ENCODE data around the gene UST.
A peak's percentile ranks its signal among the peaks of the same experiment; 100 is the strongest.

UST gene

DNA sequence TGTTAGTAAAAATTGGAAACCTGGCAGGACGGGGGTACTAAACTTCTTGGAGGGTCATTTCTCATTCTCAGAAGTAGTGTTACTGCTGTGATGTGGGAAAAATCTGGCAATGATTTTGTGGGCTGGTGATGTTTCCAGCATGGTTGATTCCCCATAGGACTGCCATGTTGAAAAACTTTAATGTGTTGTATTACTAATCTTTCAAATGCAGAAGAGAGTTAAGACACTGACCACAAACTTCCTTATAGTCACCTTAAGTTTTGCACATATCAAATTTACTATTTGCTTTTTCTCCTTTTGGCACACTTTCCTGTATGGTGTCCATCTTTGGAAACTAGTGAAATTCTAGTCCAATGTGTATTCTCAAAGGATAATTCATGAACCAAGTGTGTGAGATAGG is 334.5 kb downstream of the UST start:
- no peak for DNase-seq (ENCODE audit: extremely low read depth, low read depth)
- TF ChIP-seq, protein P1, sequence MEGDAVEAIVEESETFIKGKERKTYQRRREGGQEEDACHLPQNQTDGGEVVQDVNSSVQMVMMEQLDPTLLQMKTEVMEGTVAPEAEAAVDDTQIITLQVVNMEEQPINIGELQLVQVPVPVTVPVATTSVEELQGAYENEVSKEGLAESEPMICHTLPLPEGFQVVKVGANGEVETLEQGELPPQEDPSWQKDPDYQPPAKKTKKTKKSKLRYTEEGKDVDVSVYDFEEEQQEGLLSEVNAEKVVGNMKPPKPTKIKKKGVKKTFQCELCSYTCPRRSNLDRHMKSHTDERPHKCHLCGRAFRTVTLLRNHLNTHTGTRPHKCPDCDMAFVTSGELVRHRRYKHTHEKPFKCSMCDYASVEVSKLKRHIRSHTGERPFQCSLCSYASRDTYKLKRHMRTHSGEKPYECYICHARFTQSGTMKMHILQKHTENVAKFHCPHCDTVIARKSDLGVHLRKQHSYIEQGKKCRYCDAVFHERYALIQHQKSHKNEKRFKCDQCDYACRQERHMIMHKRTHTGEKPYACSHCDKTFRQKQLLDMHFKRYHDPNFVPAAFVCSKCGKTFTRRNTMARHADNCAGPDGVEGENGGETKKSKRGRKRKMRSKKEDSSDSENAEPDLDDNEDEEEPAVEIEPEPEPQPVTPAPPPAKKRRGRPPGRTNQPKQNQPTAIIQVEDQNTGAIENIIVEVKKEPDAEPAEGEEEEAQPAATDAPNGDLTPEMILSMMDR (IDR thresholded peaks at IDR 0.05; ENCODE audit: low read depth, low read length), result no peak

DNA sequence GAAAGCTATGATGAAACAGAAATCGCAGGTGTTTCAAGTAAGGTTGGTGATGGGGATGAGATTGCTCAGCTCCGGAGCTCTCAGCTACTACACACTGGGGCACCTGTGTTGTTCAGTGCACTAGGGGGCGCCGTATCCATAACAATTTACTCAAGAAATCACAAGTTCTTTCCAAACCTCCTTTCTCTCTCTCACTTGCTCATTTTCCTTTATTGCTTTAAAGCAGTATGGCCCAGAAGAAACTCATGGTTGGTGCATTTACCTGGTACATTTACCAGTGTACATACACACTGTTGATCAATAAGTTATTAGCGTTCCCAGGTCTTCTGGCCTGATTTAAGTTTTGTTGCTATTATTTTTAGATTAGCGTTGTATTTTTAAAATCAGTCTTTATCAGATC is 335.5 kb downstream of the UST start:
- TF ChIP-seq, protein P1 (IDR thresholded peaks at IDR 0.05; ENCODE audit: low read depth, low read length), result peak; percentile 56
- DNase-seq (ENCODE audit: extremely low read depth, low read depth), result peak; percentile 63

DNA sequence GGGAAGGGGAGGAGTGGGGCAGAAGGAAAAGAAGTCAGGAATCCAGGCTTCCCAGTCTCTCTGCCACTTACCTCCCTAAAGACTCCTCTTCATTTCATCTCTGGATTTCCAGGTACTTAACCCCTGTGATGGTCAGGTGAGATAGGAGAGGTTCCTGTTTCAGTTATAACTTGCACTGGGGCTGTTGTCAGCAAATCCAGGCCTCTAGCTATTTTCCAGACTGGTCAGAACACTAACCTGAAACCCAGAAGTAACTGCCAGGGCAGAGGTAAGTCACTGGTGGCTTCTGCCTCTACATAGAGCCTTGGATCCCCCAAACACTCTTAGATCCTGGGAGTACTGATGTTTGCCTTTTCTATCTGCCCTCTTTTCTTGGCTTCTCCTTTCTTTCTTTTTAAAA is 337.2 kb downstream of the UST start:
- no peak for DNase-seq (ENCODE audit: extremely low read depth, low read depth)
- TF ChIP-seq, protein P1 (IDR thresholded peaks at IDR 0.05; ENCODE audit: low read depth, low read length), result no peak

DNA sequence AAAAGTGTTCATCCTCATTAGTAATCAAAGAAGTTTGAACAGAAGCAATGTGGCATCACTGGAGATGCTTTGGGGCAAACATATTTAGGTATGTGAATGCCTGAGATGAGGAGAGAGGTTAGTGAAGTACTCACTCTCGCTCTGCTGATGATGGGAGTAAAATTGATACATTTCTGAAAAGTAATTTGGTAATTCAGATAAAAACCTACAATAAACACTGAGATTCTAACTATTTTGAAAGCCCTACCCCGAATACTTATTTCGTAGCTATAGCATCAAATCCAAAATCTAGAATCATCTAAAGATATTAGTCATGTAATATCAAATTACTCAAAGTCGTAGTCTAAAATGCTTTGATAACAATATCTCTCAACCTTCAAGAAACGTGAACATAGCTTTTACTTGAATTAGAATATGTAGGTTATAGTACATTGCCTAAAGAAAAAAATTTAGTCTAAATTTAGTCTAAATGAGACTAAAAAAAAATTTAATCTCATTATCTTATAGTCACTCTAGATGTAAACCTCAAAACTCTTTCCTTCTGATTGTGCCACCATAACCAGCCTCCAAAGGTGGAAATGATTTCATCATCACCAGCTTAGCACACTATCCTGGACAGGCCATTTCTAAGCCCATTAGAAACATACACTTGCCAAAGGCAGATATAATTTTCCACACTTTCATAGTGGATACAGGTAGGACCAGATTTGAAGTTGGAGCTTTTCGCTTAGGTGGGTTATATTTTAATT is 338.2 kb downstream of the UST start:
- TF ChIP-seq, protein P1 (IDR thresholded peaks at IDR 0.05; ENCODE audit: low read depth, low read length), result no peak

DNA sequence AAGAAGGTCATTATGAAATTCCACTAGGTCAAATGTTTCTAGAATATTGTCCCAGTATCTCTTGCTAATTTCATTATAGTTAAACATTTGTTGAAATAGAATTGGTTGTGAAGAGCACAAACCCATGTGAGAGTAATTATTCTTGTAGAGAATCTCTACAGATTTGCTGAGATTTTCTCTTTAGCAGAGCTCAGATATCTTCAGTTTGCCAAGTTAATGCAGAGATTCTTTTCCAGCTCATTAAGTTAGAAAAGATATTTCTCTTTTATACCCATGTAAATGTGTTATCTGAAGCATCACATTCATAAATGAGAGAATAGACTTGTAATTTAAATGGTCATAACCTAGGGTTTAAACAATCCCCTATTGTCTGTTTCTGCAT is 338.7 kb downstream of the UST start:
- TF ChIP-seq, protein P1 (IDR thresholded peaks at IDR 0.05; ENCODE audit: low read depth, low read length), result no peak
- no peak for DNase-seq (ENCODE audit: extremely low read depth, low read depth)

More for the DNA sequence above, 338.2 kb downstream of the UST start:
- DNase-seq (ENCODE audit: extremely low read depth, low read depth), result no peak

DNA sequence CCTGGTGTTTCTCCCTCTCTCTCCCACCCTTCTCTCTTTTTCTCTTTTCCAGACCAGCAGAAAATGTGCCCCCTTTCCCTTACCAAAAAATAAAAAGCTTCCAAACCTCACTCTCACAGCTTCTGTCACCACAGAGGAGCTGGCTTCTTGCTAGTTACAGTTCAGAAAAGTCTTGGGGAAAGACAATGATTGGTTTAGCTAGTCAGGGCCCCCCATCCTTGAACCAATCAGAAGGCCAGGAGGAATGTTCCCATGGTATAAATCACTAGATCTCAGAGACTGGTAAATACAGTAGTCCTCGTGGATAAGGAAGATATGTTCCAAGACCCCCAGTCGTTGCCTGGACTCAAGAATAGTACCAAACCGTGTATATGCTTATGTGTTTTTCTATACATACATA is 339.5 kb downstream of the UST start:
- TF ChIP-seq, protein P1 (IDR thresholded peaks at IDR 0.05; ENCODE audit: low read depth, low read length), result no peak
- DNase-seq (ENCODE audit: extremely low read depth, low read depth), result no peak

DNA sequence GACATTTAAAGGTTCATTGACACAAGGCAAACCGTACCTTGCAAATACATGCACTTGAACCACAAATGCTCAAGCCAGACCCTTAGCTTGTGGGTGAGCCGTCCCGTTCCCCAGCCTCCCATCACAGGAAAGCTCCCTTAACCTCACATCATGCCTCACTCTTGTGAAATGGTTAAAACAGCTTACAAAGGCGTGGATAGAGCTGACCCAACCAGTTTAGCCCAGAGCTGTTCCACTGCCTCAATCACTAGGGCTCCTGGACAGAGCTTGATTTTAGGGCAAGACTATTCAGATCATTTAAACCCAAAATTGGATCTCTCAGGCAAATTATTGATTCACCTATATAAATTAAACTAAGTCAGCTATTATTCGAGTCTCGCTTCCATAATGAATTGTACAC is 341.1 kb downstream of the UST start:
- TF ChIP-seq, protein P1 (IDR thresholded peaks at IDR 0.05; ENCODE audit: low read depth, low read length), result no peak
- DNase-seq (ENCODE audit: extremely low read depth, low read depth), result no peak
